Body of pancreas (tissue), 4 donors: ENCODE measurements around the gene HHEX. TPM values are rescaled to one million over a fixed set of nuclear protein-coding genes. Genes with fewer than 3 reads are reported as not detected.

ENCODE experiments used
- ATAC-seq: fragments of 150-250 bp; one replicate; pipeline ENCODE4 v1.9.1; 2016
- DNase-seq, 4 donors: peaks; one replicate each; pipeline ENCODE4 v3.0.0-alpha.2; 2019
- H3K27ac ChIP-seq, 4 donors: fragments of 200-600 bp; sonication (generic); 1 replicate in 3 of 4; 2 replicates in 1 of 4; pipeline versions ENCODE4 v1.5.1 to v1.6.1; 2016 to 2019; ENCODE audit warnings: mild to moderate bottlenecking in 1 of 4, mixed read lengths in 1 of 4, moderate library complexity in 1 of 4
- H3K27me3 ChIP-seq, 2 donors: fragments of 200-600 bp; sonication (generic); one replicate each; pipeline ENCODE4 v1.6.0; 2016; ENCODE audit warnings: mild to moderate bottlenecking in 1 of 2
- H3K36me3 ChIP-seq, 2 donors: fragments of 200-600 bp; sonication (generic); replicated peaks in 1 of 2; 2 replicates each; pipeline ENCODE4 v1.5.1; 2016; ENCODE audit warnings: low read depth in 2 of 2; ENCODE audit not compliant: insufficient read depth in 1 of 2
- H3K4me1 ChIP-seq: fragments of 200-600 bp; sonication (generic); one replicate; pipeline ENCODE4 v1.6.0; 2016
- H3K4me3 ChIP-seq, 2 donors: fragments of 200-600 bp; sonication (generic); 1 replicate in 1 of 2; 2 replicates in 1 of 2; pipeline ENCODE4 v1.5.1; 2016 to 2019
- H3K9me3 ChIP-seq, 3 donors: fragments of 200-600 bp; sonication (generic); 1 replicate in 2 of 3; 2 replicates in 1 of 3; pipeline ENCODE4 v1.5.1; 2016
- POLR2A ChIP-seq, 3 donors: fragments of 450-650 bp; IDR thresholded peaks; one replicate each; pipeline ENCODE4 v1.6.1; 2016; ENCODE audit warnings: antibody characterized with exemption in 3 of 3, mild to moderate bottlenecking in 2 of 3
- WGBS, 2 donors: methylation state at CpG; one replicate each; pipeline ENCODE4 v1.1.5; 2017; 5-methylcytosine and 5-hydroxymethylcytosine counted together
- intact Hi-C: fragments of 100-400 bp; cut with DNase I; formaldehyde crosslinking; loops from one replicate; pipeline ENCODE4 v1.15.1; 2023
- total RNA-seq, 2 donors: library from RNA; depleted of rRNA; stranded (reverse); fragments of >200 nt; gene quantifications; one replicate each; pipeline ENCODE4 v1.1.0, GENCODE V29; 2016
- TF ChIP-seq, protein P1 (sequence below), 7 experiments: fragments of 450-650 bp in 4 of 7; fragments of 200-600 bp in 3 of 7; sonication (generic) in 3 of 7; IDR thresholded peaks; one replicate each; pipeline ENCODE4 v1.5.1; 2016 to 2019; ENCODE audit warnings: antibody characterized with exemption in 7 of 7

Gene HHEX
- total RNA-seq, 2 donors from 2014 or later, result 33.5 to 37.9 TPM

DNA sequence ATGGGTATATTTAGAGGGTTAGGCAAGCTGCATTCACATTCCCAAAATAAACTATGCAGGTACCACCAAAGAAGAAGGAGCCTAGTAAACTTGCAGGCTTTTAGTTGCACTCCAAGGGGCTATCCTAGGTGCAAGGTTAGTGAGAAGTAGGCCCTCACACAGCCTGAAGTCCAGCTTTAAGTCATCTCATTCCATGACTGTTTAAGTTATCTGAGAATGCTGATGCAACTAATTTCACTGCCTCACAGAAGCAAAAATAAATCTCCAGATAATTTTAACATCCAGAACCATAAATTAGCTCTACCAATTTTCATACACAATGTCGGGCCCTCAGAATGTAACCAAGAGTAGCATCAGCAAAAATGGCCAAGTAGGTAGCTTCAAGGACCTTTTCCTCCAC lies 34.3 kb upstream of the HHEX start:
- intact Hi-C loops, result no loop called here
- ATAC-seq, result no peak
- H3K4me1 ChIP-seq, result no peaks in the 10 kb centered on the region

GRCh38 chr10:92656266-92656961 lies 33.3 kb upstream of the HHEX start:
- TF ChIP-seq POLR2A (IDR thresholded peaks at IDR 0.05), result no peak
- TF ChIP-seq, protein P1, sequence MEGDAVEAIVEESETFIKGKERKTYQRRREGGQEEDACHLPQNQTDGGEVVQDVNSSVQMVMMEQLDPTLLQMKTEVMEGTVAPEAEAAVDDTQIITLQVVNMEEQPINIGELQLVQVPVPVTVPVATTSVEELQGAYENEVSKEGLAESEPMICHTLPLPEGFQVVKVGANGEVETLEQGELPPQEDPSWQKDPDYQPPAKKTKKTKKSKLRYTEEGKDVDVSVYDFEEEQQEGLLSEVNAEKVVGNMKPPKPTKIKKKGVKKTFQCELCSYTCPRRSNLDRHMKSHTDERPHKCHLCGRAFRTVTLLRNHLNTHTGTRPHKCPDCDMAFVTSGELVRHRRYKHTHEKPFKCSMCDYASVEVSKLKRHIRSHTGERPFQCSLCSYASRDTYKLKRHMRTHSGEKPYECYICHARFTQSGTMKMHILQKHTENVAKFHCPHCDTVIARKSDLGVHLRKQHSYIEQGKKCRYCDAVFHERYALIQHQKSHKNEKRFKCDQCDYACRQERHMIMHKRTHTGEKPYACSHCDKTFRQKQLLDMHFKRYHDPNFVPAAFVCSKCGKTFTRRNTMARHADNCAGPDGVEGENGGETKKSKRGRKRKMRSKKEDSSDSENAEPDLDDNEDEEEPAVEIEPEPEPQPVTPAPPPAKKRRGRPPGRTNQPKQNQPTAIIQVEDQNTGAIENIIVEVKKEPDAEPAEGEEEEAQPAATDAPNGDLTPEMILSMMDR (IDR thresholded peaks at IDR 0.05), result no peak
- DNase-seq, result no peak
- Histone ChIP-seq H3K9me3 (no peaks in the 10 kb centered on the region), H3K4me3 (no peak overlapping the region), H3K27ac (no peak overlapping the region), H3K27me3 (no peaks in the 10 kb centered on the region), H3K4me1 (no peaks in the 10 kb centered on the region), H3K36me3 (no peaks in the 10 kb centered on the region)
- 85 to 91% methylated on average over 7 of the region's 7 CpGs for WGBS, 2 donors
- ATAC-seq, result no peak
- intact Hi-C loops, result no loop called here

More for the DNA sequence above, 34.3 kb upstream of the HHEX start:
- no peaks in the 10 kb centered on the region for H3K27me3 ChIP-seq
- no peak for DNase-seq
- WGBS, 2 donors, result 88 to 91% methylated on average over 1 of the region's 1 CpG
- TF ChIP-seq, protein P1 (IDR thresholded peaks at IDR 0.05), result no peak
- TF ChIP-seq POLR2A (IDR thresholded peaks at IDR 0.05), result no peak
- no peak overlapping the region for H3K4me3 ChIP-seq
- H3K36me3 ChIP-seq, result no peaks in the 10 kb centered on the region
- no peak overlapping the region for H3K27ac ChIP-seq
- no peaks in the 10 kb centered on the region for H3K9me3 ChIP-seq

GRCh38 chr10:92657024-92657423 lies 32.7 kb upstream of the HHEX start:
- ATAC-seq, result no peak
- intact Hi-C loops, result no loop called here
- WGBS, 2 donors, result 88 to 91% methylated on average over 5 of the region's 5 CpGs
- TF ChIP-seq, protein P1 (IDR thresholded peaks at IDR 0.05), result no peak
- TF ChIP-seq POLR2A (IDR thresholded peaks at IDR 0.05), result no peak
- Histone ChIP-seq H3K4me1 (no peaks in the 10 kb centered on the region), H3K9me3 (no peaks in the 10 kb centered on the region), H3K27me3 (no peaks in the 10 kb centered on the region), H3K4me3 (no peak overlapping the region), H3K36me3 (no peaks in the 10 kb centered on the region), H3K27ac (no peak overlapping the region)
- no peak for DNase-seq

DNA sequence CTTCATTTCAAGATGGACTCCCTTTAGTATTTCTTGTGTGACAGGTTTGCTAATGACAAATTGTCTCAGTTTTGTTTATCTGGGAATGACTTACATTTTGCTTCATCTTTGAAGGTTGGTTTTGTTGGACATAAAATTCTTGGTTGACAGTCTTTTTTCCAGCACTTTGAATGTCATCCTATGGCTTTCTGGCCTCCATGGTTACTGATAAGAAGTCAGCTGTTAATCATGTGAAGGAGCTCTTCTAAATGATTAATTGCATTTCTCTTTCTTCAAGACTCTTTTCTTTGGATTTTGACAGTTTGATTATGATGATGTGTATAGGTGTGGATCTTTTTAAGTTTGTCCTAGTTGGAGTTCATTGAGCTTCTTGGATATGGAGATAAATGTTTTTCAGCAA lies 26.9 kb upstream of the HHEX start:
- intact Hi-C loops, result no loop called here
- Histone ChIP-seq H3K4me3 (no peak overlapping the region), H3K9me3 (peaks cover 0 to 5% (median 0%) of the 10 kb centered on the region in 3 donors), H3K27ac (no peak overlapping the region), H3K4me1 (no peaks in the 10 kb centered on the region), H3K36me3 (no peaks in the 10 kb centered on the region), H3K27me3 (no peaks in the 10 kb centered on the region)
- TF ChIP-seq, protein P1 (IDR thresholded peaks at IDR 0.05), result no peak
- TF ChIP-seq POLR2A (IDR thresholded peaks at IDR 0.05), result no peak
- ATAC-seq, result no peak
- no peak for DNase-seq

GRCh38 chr10:92664322-92664721 lies 25.4 kb upstream of the HHEX start:
- peaks cover 0 to 5% (median 0%) of the 10 kb centered on the region in 3 donors for H3K9me3 ChIP-seq
- H3K4me3 ChIP-seq, result no peak overlapping the region
- no peaks in the 10 kb centered on the region for H3K27me3 ChIP-seq
- intact Hi-C loops, result no loop called here
- H3K4me1 ChIP-seq, result no peaks in the 10 kb centered on the region
- ATAC-seq (no peak), DNase-seq (no peak)
- TF ChIP-seq POLR2A (IDR thresholded peaks at IDR 0.05), result no peak
- TF ChIP-seq, protein P1 (IDR thresholded peaks at IDR 0.05), result no peak
- H3K27ac ChIP-seq, result no peak overlapping the region
- no peaks in the 10 kb centered on the region for H3K36me3 ChIP-seq
